HG03280 (cell line): ENCODE data around the gene RPUSD1.
A peak's percentile ranks its signal among the peaks of the same experiment; 100 is the strongest.
"Not testable (repeated sequence)": the region's sequence is repeated elsewhere in the genome, so short reads cannot be mapped to it uniquely, and the experiment has no call there.

Experiments
- ATAC-seq: cut with Tn5 transposase; IDR thresholded peaks from one replicate; pipeline ENCODE4 v1.9.1; 2021; ENCODE audit warnings: mild to moderate bottlenecking, moderate library complexity; ENCODE audit not compliant: unreplicated experiment

RPUSD1 gene, protein sequence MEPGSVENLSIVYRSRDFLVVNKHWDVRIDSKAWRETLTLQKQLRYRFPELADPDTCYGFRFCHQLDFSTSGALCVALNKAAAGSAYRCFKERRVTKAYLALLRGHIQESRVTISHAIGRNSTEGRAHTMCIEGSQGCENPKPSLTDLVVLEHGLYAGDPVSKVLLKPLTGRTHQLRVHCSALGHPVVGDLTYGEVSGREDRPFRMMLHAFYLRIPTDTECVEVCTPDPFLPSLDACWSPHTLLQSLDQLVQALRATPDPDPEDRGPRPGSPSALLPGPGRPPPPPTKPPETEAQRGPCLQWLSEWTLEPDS

DNA sequence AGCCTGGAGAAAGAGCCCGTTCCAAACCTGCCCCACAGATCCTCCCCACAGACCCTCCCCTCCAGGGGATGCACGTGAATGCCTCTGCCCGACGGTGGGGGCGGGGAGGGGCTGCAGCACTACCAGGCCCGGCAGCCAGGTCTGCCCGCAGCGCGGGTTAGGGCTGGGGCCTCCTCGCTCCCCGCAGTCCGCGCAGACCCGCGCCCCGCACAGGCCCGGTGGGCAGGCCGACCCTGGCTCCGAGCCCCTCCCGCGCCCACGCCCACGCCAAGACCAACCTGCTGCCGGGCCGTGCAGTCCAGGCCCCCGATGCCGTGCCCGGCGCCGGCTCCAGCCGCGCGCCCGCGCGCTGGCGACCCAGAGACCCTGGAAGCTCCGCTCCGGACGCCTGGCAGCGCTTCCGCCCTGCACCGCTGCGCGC lies at the start of gene RPUSD1:
RPUSD1 (minus strand) TSS at position 404 of the 421 bp plus-strand sequence. CDS start 644 bp downstream, outside the sequence.
- ATAC-seq: peak; percentile 21

DNA sequence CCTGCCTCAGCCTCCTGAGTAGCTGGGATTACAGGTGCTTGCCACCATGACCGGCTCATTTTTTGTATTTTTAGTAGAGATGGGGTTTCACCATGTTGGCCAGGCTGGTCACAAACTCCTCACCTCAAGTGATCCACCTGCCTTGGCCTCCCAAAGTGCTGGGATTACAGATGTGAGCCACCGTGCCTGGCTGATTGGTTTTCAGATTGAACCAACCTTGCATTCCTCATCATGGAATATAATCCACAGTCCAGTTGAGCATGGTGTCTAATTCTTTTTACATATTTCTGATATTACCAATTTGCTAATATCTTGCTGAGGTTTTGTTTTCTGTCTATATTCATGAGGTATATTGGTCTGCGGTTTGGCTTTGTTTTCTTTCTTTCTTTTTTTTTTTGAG lies 48.6 kb upstream of the RPUSD1 start:
- not testable (repeated sequence) for ATAC-seq

DNA sequence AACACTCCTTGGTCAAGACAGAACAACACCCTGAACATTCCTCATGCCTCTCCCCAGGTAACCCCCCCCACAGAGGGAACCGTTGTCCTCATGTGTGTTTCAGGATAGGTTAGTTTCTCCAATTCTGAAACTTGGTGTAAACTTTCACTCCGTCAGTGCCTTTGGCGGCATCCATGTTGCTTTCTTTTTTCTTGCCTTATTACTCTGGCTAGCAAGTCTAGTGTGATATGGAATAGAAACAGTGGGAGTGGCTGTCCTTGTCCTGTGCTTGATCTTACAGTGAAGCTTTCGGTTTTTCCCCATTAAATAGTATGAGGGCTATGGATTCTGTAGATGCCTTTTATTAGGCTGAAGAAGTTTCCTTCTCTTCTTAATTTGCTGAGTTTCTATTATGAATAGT lies 48.0 kb upstream of the RPUSD1 start:
- no peak for ATAC-seq

DNA sequence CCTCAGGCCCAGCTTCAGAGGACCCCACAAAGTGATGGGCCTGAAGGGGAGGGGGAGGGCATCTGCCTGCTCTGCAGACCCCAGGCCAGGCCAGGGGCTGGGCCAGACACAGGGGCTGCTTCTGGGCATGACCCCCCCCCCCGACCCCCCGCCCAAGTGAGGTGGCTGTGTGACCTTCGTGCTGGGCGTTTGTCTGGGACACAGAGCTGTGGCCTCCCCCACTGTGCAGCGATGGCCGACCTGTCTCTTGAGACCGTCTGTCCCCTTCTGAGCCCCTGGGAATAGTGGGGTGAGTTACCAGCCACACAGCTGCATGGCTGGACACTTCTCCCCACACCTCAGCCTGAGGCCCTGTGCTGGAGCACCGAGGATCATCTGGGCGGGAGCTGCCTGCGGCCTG lies 47.2 kb upstream of the RPUSD1 start:
- ATAC-seq: no peak

DNA sequence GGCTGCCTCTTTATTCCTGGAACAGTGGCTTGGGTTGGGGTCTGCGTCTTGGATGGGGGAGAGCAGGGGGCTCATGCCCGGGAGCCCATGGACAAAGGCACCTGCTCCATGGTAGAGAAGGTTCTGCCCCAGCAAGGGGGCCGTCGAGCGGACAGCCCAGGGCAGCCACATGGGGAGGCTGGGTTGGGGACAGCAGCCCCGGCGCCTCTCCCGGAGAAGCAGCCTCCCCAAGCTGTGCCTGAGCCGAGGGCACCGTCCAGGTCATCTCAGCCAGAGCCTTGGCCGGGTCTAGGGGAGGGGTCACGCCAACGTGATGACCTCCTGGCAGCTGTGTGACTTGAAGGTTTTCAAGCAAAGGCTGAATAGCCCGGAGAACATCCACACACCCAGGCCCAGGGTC lies 45.2 kb upstream of the RPUSD1 start:
- ATAC-seq: no peak

DNA sequence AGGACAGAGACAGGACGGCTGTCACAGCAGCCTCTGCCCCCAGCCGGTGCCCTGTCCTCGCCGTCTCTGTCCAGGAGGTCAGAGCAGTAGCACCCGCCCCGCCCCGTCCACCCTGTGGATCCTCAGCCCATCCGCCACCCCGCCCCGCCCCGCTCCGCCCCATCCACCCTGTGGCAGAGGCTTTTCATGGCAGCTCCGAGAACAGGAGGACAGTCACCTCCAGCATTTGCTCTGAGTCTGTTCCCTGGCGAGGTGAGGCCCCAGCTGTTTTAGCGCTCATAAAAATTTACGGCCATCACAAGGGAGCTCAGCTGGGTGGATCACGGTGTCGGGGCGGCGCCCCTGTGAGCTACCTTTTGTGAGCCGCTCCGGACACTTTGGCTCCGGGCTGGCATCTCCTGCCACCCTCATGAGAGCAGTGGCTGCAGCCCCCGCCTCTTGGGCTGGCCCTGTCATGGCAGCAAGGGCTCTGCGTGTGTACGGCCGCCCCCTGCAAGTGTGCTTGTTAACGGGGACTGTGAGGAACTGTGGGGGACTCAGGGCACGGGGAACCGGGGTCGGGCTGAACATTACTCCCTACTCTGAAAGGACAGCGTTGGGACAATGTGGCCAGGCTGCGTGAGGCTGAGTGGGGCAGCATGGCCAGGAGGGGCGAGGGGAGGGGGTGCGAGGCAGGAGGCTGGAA lies 44.6 kb upstream of the RPUSD1 start:
- no peak for ATAC-seq

DNA sequence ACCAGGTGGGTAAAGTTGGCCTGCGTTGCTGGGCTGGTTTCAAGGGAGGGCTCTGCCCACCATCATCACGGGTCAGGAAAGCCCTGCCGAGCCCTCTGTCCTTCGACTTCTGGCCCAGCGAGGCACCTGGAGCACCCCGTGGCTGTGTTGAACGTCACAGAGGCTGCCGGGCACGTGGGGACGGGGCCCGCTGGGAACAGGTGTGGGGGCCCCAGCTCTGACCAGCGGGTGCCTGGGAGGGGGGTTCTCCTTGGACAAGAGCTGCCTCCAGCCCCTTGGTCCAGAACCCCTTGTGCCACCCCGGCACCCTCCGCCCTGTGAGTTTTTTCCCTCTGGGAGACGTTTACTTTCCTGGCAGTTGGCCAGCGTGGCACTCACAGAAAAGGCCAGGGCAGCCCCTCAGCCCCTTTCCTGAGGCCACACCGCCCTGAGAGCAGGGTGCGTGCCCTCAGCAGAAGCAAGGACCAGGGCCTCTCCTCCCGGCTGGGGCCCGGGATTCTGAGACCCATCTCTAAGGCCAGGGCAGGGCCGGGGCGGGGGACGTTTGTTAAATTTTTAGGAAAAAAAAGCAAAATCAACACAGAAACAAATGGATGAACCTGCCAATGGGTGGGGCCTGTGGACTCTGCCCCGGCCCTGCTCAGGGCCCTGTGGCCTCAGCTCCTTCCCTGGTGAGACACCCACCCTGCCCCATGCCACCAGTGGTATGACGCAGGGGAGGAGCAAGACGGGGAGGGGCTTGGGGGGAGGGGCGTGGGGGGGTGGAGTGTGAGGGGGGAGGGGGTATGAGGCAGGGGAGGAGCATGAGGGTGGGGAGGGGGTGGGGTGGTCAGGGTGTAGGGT lies 43.6 kb upstream of the RPUSD1 start:
- ATAC-seq: no peak

DNA sequence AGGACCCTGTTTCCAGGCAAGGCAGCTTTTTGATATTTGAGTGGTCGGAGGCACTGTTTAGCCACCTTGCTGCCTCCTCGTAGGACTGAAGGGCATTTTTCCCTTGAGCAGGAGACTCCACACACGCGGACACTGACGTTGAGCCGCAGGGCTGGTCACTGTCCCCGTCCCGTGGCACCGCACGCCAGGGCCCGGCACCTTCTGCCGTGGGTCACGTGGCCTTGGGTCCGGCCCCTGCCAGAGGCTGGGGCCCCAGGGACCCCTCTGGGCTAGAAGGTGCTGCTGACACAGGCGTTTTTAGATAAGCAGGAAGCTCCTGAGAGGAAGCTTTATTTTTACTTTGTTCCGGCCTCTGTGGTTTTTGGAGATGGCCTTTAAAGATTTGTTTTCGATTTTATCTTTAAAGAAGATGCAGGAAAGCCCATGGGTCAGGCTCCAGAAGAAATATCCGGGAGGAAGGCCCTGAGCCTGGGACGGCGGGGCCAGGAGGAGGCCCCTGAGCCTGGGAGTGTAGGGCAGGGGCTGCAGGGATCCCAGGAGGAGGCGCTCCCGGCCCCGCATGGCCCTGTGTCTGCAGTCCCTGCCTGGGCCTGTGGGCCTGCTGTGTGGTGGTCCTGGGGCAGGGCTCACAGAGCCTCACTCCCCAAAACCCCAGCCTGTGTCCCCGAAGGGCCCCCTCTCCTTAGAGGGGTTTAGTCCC lies 42.8 kb upstream of the RPUSD1 start:
- no peak for ATAC-seq

DNA sequence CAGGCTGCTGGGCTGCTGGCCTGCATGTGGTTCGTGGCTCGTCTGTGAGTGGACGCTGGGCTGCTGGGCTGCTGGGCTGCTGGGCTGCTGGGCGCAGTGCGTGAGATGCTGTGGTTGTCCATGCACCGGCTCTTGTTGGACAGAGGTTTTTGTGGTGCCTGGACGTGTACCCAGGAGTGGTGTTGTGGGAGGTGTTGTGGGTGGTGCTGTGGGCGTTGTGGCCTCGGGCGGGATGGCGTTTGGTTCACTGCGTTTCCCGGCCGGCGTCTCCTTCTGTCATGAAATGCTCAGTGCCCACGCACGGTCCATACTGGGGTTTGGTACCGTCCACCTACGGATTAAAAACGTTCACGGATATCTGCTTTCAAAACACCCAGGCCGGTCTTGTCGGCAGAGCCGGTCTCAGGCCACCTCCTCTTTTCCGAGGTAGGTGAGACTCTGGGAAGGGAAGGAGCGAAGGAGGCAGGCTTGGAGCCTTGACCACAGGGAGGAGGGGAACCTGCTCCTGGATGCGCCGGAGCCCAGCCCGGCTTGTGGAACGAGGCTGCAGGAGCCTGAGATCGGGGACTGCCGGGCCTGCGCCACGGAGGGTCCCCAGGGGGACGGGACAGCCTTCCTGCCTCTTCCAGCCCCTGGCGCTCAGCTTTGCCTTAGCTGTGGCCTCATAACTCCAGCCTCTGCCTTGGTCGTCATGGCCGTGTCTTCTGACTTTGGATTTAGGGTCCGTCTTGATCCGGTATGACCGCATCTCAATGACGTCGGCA lies 42.1 kb upstream of the RPUSD1 start:
- ATAC-seq: no peak

DNA sequence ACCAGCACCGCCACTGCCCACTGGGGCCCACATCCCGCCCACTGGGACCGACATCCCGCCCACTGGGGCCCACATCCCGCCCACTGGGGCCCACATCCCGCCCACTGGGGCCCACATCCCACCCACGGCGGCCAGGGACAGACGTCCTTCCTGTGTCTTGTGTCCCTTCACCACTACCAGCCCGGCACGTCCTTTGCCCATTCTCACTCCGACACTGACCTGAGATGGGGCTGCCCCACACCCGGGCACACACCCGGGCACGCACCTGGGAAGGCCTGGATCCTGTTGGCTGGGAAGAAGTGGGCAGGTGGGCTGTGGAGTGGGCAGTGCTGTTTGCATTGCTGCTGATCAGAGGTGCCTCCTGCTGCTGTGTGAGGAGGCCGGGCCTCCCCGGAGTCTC lies 40.7 kb upstream of the RPUSD1 start:
- ATAC-seq: no peak

DNA sequence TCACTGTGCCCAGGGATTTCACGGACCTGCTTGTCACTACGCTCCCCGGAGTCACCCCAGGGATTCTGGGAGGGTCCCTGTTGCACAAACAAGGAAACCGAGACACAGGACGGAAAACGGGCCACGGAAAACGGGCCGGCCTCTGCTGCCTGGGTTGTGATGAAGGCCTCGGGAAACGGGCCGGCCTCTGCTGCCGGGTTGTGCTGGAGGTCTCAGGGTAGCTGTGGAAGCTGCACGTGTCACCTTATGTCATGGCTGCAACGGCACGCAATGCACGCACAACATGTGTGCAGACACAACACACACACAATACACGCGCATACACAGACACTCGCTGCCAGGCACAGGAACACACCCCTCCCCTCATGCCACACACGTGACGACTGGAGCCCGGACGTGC lies 39.3 kb upstream of the RPUSD1 start:
- no peak for ATAC-seq

DNA sequence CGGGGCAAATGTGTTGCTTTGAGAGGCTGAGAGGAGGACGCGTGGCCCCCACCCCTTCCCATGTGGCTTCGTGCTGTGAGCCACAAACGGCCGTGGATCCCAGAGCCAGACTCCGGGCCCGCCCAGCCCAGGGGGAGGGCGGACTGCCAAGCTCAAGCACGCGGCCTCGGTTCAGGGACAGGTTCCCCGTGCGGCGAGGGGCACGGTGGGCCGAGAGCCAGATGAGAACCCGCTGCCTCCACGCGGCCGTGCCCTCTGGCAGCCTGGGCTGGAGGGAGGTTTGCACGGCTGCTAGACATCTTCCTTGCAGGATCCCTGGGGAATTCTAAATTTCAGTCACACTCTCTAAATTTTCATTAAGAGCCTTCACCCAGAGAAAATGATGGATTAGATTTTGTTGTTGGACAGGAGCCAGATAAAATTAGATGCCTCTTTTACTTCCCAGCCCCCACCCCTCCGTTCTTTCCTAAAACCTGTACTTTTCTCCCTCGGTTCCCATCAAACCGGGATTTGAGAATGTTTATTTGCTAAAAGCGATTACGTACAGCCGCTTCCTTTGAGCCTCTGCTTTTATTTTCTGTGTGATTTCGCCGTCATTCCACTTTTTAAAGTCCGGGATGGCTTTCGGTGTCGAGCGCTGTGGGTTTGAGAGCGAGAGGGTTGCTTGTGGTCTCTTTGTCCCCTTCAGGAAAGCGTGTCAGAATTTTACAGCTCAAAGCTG lies 37.3 kb upstream of the RPUSD1 start:
- ATAC-seq: no peak

DNA sequence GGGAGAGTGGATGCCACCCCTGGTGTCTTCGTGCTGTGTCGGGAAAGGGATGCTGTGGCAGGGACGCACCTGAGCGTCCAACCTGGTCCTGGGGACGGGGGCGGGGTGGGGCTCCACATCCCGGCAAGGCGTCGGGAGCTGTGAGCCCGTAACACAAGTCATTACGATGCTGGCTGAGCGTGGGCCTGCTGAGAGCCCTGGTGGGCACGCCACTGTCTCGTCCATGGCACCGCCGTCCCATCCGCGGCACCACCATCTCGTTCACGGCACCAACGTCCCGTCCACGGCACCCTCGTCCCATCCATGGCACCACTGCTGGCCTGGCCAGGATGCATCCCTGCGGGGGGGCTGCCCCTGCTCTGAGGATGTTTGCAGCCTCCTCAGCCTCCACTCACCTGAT lies 36.4 kb upstream of the RPUSD1 start:
- no peak for ATAC-seq

DNA sequence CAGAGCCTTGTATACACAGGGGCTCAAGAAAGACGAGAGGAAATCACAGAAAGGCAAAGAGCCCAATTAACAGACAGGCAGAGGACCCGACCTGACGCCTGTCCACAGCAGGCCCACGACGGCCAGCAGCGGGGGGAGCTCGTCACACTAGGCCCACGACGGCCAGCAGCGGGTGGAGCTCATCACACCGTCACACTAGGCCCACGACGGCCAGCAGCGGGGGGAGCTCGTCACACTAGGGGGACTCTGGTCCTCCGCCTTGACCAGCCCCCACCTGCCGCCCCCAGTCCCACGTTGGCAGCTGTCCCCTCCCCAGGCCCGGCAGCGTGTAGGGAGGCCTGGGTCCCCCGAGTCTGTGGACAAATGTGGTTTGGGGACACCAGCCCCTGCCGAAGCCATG lies 36.0 kb upstream of the RPUSD1 start:
- no peak for ATAC-seq

DNA sequence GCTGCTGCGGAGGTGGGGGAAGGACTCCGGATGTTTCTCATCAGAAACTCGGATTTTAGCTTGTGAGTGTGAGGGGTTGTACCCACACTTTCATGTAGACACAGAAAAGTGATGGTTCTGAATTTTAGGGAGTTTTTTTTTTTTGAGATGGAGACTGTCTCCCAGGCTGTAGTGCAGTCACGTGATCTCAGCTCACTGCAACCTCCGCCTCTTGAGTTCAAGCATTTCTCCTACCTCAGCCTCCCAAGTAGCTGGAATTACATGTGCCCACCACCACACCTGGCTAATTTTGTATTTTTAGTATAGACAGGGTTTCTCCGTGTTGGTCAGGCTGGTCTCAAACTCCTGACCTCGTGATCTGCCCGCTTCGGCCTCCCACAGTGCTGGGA lies 34.7 kb upstream of the RPUSD1 start:
- no peak for ATAC-seq

DNA sequence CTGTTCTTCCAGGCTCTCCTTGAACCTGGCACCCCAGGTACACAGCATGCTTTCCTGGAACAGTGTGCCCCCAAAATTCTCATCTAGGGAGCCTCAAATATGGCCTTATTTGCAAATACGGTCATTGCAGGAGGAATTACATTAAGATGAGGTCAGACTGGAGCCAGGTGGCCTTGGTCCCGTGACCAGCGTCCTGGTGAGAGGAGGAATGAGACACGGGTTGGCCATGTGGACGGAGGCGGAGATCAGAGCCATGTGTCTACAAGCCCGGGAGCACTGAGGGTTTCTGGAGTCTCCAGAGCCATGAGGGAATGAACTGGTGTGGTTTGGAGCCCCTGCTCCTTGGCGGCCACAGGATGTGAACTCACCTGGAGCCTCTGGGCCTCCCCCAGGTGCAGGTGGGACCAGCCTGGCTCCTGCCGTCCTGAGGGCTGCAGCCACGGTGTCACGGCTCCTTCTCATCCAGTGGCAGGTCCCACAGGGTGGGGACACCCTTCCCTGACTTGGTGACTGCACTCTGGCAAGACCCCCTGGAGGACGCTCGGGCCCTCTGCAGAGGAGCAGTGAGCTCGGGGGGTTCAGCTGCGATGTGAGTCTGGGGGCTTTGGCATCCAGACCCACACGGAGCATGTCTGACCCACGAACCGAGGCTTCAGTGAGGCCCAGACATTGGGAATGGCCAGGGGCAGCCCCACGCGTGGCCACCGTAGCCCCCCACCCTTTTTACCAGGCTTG lies 34.2 kb upstream of the RPUSD1 start:
- no peak for ATAC-seq

DNA sequence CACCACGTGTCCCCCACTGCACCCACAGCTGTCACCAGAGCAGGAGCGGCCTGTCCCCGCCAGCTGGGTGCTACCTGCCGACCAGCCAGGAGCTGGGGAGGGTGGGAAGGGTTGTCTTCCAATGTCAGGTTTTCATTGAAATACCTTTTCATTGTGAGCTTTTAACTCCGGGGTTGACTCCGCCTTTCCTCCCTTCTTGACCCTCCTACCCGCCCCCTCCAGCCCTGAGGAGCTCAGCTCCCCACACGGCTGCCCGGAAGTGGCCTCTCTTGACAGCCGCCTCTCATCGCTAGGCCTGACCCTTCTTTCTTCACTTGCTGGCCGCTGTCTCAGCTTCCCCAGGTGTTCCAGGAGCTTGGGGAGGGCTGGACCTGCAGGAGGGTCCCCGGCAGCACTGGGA lies 33.6 kb upstream of the RPUSD1 start:
- no peak for ATAC-seq

DNA sequence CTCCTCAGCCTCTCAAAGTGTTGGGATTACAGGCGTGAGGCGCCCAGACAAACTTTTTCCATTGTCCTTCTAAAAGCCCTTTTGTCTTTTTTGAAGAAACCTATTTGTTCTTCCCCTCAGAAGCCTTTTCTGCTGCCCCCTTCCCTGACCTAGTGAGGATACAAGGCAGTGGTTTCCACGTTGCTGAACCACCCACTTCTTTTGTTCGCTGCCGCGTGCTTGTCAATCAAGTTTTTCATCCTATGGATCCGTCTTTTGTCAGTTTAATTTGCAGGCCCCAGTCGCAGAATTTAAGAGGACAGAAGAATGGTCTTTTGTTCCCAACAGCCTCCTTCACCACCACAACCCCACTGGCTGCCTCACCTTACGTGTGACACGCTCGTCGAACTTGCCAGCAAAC lies 32.6 kb upstream of the RPUSD1 start:
- ATAC-seq: no peak

DNA sequence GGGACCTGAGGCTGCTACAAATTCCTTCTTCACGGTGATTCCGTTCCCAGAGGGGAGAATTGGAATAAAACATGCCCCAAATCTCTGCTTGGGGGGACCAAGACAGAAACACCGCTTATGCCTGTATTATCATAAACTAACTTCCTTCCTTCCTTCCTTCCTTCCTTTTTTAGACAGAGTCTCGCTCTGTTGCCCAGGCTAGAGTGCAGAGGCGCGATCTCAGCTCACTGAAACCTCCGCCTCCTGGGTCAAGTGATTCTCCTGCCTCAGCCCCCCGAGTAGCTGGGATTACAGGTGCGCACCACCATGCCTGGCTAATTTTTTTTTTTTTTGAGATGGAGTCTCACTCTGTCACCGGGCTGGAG lies 31.8 kb upstream of the RPUSD1 start:
- ATAC-seq: not testable (repeated sequence)
